NCI-H2227 treated with DMSO at 0.1 percent for 48 hours (cell line): Measurements from ENCODE around the gene SLC4A2.

Experiments
- DNase-seq: peaks from one replicate; lab custom pipeline; 2025; lab: John Stamatoyannopoulos, UW

SLC4A2 gene

DNA sequence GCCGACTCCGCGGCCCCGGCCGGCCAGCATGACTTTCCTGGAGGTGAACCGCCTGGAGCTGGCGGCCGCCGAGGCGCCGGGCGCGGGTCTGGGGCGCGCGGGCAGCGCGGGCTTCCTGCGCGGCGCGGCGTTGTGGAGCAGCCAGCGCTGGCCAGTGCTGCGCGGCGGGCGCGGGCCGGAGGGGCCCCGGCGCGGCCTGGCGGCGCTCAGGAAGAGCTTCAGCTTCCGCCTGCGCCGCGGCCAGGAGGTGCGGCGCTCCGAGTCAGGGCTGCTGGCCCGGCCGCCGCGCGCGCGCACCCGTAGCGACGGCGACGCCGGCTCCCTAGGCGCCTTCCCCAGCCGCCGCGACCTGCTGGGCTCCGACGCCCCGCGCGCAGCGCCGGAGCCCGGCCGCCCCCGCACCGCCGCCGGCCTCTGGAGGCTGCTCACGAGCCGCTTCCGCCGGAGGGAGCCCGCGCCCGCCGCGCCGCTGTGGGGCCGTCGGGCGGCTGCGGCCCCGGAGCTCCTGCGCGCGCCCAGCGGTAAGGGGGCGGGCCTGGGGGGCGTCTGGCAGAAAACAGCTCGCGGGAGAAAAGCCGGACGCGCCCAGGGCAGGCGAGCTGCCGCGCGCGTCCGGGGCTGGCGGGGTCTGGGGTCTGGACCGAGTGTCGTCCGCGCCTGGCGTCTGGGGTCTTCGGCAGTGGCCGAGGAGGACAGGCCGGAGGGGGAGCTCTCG lies 55.9 kb downstream of the SLC4A2 start:
- no peak for DNase-seq

DNA sequence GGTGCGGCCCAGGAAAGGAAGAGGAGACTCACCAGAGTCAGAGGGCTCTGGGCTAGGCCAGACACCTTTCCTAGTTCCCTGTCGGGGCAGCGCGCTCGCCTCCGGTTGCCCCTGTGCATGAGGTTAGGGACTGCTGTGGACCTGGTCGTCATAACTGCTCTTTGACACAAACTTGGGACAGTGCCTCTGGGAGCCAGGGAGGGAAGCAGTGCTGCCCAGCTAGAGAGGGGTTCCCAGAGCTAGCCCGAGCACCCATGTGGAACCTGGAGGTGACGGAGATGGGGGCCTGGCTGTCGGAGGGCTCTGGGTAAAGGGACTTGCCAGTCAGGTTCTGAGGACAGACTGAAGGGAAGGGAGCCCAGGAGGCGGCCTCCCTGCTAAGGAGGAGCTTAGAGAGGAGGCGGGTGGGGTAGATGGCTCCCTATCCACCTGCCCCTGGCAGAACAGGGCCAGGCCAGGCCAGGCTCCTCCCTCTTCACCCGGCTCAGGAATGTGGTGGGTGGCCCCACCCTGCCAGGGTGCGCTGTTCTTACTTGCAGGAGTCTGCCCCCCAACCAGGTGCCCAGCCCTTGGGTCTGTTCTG lies 56.5 kb downstream of the SLC4A2 start:
- DNase-seq: no peak

DNA sequence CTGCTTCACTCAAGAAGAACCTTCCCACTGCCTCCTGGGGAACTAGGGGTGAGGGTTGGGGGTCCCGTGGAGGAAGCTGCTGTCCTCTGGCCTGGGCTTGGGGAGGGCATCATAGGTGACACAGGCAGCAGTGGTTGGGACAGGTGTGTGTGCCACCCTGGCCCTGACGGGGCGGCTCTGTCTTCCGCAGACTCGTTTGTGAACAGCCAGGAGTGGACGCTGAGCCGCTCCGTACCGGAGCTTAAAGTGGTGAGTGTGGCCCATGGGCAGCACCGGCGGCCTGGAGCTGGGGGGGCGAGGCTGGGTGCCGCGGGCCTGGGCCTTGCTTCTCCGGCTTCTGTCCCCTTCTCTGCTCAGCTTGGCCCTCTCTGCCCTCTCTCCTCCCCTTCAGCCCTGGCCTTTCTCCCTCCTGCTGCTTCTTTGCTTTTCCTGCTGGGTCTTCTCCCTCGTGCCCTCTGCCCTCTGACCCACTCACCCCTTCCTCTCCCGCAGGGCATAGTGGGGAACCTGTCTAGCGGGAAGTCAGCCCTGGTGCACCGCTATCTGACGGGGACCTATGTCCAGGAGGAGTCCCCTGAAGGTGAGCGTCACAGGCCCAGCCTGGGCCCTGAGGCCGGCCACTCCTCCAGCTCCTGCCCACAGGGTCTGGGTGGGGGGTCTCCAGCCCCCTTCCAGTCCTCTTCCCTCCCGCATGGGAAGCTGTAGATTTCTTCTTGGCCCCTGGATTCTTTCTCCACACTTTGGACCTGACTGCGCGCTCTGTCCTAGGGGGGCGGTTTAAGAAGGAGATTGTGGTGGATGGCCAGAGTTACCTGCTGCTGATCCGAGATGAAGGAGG lies 57.4 kb downstream of the SLC4A2 start:
- DNase-seq: no peak

DNA sequence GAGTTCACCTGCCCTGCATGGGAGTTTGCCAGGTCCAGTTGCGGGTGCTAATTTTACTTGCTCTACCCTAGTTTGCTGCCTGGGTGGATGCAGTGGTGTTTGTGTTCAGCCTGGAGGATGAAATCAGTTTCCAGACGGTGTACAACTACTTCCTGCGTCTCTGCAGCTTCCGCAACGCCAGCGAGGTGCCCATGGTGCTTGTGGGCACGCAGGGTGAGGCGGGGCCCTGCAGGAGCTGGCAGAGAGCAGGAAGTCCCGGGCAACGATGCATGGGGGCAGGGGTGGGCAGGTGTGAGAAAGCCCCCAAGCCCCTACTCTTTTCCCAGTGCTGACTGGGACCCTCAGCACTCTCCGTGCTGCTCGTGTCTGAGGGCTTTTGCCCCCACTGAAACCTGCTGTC lies 58.2 kb downstream of the SLC4A2 start:
- DNase-seq: no peak

DNA sequence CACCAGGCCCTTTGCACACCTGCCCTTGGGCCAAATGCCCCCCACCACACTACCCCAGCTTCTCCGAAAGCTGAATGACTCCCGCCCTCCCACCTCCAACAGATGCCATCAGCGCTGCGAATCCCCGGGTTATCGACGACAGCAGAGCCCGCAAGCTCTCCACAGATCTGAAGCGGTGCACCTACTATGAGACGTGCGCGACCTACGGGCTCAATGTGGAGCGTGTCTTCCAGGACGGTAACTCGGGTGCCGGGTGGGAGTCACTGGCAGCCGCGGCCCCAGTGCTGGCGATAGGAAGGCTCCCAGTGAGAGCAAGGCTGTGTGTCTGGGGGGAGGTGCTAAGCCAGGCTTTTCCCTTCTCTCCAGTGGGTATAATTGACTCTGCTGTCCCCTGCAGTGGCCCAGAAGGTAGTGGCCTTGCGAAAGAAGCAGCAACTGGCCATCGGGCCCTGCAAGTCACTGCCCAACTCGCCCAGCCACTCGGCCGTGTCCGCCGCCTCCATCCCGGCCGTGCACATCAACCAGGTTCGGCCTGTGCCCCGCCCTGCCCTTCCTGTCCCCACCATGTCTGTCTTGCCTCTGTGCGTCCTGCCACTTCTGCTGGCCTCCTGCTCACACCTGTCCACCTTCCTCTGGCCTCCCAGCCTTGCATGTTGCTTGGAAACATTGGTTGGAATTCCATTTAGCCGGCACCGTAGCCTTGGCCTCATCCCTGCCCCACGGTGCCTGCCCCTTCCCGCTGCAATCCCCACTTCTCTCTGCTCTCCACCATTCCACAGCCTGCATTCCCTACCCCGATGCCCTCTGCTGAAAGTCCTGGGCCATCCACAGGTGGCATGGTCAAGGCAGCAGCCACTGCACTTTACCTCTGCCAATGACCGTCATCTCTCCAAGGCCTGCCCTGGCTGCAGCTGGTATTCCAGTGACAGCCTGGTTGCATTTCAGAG lies 59.0 kb downstream of the SLC4A2 start:
- no peak for DNase-seq

DNA sequence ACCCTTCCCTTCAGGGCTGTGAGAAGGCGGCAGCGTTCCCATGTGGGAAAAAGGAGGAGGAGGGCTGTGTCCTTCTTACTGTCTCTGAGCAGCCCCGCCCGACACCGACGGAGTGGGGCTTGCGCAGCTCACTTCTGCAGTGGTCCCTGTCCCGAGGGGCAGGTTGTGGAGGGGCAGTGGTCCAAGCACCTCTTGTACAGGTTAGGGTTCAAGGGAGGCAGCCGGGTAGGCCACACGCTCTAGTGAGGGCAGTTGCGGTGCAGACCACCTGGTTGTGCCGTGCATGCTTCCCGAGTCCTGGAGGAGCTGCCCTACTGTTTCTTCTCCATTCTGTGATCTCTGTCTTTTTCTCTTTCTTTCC lies 59.6 kb downstream of the SLC4A2 start:
- no peak for DNase-seq

DNA sequence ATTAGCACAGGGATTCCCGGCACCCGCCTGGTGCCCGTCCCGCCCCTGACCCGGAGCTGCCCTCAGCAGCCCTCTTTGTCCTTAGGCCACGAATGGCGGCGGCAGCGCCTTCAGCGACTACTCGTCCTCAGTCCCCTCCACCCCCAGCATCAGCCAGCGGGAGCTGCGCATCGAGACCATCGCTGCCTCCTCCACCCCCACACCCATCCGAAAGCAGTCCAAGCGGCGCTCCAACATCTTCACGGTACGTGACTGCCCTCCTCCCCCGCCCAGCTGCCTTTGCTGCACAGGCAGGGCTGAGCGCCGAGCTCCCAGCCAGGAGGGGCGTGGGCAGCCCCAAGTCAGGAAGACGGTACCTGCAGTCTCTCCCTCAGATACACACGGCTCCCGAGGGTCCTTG lies 60.5 kb downstream of the SLC4A2 start:
- DNase-seq: peak; percentile 15

DNA sequence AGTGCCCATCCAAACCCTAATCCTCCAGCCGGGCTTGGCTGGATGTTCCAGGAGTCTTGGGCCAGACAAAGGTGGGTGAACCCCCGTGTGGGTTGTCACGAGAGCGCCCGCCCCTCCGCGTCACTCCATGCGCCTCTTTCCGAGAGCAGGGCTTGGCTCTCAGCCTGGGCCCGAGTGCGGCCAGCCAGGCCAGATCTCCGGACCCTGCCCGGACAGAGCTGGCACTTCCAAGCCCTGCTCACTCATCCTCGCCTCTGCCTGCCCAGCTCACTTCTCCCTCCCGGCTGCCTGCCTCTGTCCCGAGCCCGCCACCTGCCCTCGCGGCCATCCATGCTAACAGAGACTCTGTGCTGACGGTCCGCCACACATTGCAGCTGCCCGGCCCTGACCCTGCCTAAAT lies 61.5 kb downstream of the SLC4A2 start:
- no peak for DNase-seq

DNA sequence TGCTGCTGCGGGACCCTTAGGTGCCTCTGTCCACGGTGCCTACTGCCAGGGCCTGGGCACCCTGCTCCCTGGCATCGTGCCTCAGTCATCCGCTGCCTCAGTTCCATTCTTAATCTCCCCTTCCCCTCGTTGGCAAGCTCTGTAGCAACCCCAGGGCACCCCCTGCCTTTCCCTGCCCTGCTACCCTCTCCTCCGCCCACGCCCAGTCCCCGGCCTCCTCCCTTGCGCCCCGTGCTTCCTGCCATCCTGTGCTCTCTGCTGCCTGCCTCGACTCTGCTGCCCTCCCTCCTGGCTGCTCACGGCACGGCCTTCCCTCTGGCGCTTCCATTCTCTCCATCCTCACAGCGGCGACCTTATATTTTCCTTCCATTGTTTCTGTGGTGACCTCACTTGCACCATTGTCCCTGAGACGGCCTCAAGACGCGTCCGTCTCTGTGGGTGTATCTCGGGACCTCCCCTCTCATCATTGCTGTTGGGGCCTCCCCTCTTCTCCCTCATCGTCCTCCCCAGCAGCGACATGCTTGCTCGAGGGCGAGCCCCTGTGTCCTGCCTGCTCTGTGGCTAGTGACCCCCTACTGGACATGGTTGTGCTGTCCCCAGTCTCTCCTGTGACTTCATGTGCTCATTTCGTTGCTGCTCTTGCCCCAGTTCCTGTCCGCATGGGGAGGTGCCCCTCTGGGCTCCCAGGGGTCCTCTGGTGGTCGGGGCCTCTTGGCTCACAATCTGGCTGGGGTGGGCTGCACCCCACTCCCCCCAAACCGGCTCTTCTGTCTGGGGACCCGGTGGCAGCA lies 62.2 kb downstream of the SLC4A2 start:
- DNase-seq: no peak

DNA sequence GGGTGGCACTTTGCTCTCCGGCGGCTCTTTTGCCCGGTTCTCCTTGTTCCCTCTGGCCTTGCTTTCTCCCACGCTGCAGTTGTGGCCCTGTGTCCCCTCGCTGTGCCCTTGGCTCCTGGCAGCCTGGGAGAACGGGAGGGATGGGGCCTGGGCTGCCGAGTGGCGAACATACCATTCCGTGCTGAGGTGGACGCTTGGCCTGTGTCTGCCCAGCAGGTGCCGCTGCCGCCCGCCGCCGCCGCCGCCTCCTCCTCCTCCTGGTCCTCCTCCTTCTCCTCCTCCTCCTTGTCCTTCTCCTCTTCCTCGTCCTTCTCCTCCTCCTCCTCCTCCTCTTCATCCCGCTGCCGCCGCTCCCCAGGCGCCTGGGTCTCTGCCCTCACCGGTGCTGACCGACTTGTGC lies 62.9 kb downstream of the SLC4A2 start:
- DNase-seq: no peak

DNA sequence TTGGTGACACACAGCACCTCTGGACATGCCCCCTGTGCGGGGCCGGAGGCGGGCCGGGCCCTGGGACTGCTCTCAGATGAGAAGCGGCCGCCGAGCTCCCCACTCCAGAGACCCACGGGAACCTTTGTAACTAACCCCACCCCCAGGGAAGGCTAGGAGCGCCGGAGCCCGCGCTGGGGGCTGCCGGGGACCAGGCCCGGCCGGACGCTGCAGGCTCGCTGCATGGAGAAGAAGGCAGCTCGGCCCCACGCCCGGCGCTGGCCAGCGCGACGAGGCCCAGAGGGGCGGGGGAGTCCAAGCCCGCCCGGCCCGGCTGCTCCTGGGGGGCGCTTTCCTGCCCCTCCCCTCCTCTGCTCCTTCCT lies 63.4 kb downstream of the SLC4A2 start:
- no peak for DNase-seq

DNA sequence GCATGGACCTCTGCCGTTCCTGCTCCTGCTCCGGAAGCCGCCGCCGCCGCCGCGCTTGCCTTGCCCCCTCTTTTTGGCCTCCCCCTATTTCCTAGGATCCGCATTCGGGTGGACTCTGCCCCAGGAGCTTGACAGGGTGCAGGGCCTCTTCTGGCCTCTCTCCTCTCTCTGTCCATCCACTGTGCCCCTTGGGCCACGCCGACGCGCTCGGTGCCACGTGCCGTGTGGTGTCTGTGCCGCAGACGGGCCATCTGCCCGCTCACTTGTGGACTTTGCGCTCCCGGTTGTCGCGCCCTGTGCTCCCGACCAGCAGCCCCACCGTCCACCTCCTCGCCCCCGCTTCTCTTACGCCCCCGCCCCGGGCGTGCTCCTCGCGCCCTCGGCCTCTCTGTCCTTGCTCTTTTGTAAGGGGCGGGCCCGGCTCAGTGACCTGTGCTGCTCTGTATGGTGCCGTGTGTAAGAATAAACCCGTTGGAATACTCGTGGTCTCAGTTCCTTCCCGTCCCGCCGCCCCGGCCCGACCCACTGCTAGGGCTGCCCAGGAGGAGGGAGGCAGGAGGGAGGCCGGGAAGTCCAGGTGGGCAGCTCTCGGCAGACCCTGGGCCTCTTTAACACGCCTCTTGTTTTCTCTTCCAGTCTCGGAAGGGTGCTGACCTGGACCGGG lies 63.9 kb downstream of the SLC4A2 start:
- no peak for DNase-seq

DNA sequence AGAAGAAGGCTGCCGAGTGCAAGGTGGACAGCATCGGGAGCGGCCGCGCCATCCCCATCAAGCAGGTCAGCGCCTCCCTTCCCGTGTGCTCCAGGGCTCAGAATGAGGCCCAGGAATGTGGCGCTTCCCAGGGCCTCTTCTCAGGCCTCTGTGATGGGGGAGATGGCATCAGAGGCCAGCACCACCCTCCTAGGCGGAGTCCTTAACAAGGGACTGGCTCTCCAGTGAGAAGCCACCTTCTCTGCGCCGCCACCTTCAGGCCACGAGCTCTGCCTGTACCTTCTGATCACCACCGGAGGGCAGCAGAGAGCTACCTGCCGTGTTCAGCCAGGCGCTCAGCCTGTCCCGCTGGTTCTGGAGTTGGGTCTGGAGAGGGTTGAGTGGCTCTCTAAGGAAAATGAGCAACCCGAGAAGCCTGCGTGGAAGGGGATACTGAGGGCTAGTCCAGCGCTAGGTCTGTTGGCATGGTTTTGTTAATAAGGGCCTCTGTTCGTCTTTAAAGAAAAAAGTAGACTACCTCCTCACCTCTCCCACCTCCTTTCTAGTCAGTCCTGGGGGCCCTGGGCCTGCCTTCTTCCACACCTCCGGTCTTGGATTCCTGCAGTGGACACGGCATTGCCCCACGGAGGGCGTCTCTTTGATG lies 64.6 kb downstream of the SLC4A2 start:
- peak; percentile 94 for DNase-seq

DNA sequence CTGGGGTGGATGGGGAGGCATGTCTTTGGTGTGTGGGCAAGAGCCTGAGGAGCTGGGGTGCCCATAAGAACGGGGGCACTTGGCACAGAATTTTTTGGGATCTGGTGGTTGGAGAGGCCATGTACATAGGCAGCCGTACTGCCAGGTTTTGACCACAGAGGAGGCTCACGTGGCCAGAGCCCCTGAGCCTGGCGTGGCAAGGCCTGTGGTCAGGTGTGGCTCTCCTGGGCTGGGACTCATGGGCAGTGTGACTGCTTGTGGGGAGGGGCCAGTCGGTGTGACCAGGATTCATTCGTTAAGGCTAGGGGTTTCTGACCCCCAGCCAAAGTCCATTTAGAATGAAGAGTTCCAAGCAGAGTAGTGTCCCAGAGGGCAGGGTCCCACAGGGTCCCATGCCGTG lies 65.1 kb downstream of the SLC4A2 start:
- no peak for DNase-seq

DNA sequence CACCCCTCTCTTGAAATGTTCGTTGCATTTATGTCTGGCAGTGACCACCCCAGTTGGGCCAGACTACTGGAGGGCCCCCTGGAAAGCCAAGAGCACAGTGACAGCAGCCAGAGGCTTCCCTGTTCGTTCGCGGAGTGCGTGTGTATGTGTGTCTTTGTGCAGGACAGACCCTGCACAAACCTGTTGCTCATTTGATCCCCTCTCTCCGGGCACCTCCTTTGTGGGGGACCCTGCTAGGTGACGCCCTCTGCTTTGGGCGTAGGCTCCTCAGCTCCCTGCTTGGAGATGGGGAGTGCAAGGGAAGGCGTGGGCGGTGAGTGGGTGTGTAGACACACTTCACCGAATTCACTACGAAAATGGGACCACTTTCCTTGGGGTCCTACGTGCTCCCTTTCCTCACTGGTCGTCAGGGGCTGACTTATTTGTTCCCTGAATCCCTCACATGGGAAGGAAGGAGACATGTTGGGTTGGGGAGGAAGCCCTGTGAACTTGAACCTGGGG lies 65.6 kb downstream of the SLC4A2 start:
- no peak for DNase-seq

DNA sequence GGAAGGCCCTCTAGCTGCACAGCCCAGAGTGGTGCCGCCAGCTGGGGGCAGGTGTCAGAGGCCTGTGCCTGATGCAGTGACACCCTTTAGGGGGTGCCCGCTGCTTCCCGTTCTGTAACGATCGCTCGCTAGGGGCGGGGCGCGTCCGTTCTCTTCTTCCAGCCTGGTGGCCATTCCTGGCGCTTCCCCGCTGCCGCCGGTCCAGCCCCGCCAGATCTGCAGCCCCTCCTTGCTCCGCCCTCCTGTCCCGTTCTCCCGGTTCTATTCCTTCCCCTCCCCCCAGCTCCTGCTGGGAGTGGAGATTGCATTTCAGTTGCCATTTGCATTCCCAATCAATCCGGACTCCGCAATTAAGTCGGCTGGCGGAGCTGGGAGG lies 66.1 kb downstream of the SLC4A2 start:
- peak; percentile 72 for DNase-seq

DNA sequence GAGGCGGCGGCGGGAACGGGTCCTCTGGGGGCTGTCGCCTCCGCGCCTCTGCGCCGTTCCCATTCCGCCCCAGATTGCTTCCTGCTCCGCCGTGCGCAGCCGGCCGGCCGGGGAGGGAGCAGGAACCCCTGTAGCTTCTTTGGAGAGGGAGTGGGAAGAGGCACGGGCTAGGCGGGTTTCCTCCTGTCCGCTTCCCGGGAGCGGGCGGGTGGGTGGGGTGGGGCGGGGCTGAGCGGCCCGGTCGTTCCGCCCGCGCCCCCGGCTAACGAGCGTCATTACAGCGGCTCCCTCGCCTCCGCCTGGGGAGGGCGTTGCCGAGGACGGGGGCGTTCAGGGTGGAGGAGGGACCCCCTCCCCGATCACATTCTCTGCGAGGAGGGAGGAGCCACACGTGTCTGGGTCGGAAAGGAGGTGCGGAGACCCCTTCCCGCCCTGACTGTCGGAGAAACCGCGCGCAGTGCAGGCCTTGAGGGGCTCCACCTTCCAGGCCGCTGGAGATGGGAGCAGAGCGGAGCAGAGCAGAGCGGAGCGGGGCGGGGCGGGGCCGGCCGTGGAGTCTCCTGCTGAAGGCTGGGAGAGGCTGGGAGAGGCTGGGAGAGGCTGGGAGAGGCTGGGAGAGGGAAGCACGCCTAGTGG lies 66.6 kb downstream of the SLC4A2 start:
- peak; percentile 74 for DNase-seq
